ENCODE data around the gene NCOA1. TPM values are rescaled to one million over a fixed set of nuclear protein-coding genes. Genes with fewer than 3 reads are reported as not detected.

The NCOA1 gene
- total RNA-seq, 4 donors from 2014 or later: 33.9 to 91.2 (median 60.1) TPM

DNA sequence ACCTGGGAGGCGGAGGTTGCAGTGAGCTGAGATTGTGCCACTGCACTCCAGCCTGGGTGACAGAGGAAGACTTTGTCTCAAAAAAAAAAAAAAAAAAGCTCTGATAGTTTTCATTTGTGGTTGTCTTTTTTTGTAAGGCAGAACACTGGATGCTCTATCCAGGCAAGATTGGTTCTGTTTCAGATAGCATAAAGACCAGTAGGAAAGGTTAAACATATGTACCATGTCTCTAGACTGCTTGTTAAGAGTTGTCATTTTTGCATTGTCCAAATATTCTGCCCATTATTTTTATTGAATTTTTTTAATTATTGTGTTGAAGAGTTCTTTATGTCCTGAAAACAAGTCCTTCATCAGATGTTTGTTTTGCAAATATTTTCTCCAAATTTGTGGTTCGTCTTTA lies 60.0 kb downstream of the NCOA1 start:
- Histone ChIP-seq H3K27me3 (no peaks in the 10 kb centered on the region), H3K4me1 (peaks cover 15 to 19% of the 10 kb centered on the region in 2 donors), H3K4me3 (no peak overlapping the region), H3K9me3 (no peaks in the 10 kb centered on the region), H3K27ac (no peak overlapping the region), H3K36me3 (no peaks in the 10 kb centered on the region)
- intact Hi-C loops (cut with DNase I; ENCODE audit: low total_unique reads): no loop called here
- ATAC-seq (no peak), DNase-seq (no peak)
- in situ Hi-C loops (cut with MboI; ENCODE audit: low sequenced_read_pairs in 4 of 4): no loop called here
- no peak for TF ChIP-seq POLR2A (IDR thresholded peaks at IDR 0.05)
- TF ChIP-seq, protein P1, sequence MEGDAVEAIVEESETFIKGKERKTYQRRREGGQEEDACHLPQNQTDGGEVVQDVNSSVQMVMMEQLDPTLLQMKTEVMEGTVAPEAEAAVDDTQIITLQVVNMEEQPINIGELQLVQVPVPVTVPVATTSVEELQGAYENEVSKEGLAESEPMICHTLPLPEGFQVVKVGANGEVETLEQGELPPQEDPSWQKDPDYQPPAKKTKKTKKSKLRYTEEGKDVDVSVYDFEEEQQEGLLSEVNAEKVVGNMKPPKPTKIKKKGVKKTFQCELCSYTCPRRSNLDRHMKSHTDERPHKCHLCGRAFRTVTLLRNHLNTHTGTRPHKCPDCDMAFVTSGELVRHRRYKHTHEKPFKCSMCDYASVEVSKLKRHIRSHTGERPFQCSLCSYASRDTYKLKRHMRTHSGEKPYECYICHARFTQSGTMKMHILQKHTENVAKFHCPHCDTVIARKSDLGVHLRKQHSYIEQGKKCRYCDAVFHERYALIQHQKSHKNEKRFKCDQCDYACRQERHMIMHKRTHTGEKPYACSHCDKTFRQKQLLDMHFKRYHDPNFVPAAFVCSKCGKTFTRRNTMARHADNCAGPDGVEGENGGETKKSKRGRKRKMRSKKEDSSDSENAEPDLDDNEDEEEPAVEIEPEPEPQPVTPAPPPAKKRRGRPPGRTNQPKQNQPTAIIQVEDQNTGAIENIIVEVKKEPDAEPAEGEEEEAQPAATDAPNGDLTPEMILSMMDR (IDR thresholded peaks at IDR 0.05 in 4 of 5, conservative IDR thresholded peaks at IDR 0.05 in 1 of 5): no peak

DNA sequence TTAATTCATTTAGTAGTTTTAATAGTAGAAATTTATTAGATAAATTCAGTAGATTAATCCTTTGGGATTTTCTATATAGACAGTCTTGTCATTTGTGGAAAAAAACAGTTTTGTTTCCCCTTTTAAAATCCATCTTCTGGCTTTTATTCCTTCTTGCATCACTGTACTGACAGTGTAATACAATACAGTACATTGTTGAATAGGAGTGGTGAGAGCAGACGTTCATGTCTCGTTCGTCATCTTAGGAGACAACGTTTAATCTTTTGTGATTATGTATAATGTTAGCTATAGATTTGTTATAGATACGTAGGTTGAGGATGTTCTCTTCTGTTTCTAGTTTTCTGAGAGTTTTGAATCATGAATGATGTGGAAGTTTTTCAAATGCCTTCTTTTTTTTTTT lies 61.8 kb downstream of the NCOA1 start:
- in situ Hi-C loops (cut with MboI; ENCODE audit: low sequenced_read_pairs in 4 of 4) (no loop called here), intact Hi-C loops (cut with DNase I; ENCODE audit: low total_unique reads) (no loop called here)
- peaks cover 15 to 19% of the 10 kb centered on the region in 2 donors for H3K4me1 ChIP-seq
- no peak overlapping the region for H3K4me3 ChIP-seq
- no peaks in the 10 kb centered on the region for H3K9me3 ChIP-seq
- H3K27ac ChIP-seq: peak overlapping the region in 2 of 4 donors; percentile 23 to 24
- H3K36me3 ChIP-seq: no peaks in the 10 kb centered on the region
- TF ChIP-seq, protein P1 (IDR thresholded peaks at IDR 0.05 in 4 of 5, conservative IDR thresholded peaks at IDR 0.05 in 1 of 5): no peak
- no peak for TF ChIP-seq POLR2A (IDR thresholded peaks at IDR 0.05)
- peak in 1 of 2 donors; percentile 87 for ATAC-seq
- no peaks in the 10 kb centered on the region for H3K27me3 ChIP-seq
- no peak for DNase-seq

DNA sequence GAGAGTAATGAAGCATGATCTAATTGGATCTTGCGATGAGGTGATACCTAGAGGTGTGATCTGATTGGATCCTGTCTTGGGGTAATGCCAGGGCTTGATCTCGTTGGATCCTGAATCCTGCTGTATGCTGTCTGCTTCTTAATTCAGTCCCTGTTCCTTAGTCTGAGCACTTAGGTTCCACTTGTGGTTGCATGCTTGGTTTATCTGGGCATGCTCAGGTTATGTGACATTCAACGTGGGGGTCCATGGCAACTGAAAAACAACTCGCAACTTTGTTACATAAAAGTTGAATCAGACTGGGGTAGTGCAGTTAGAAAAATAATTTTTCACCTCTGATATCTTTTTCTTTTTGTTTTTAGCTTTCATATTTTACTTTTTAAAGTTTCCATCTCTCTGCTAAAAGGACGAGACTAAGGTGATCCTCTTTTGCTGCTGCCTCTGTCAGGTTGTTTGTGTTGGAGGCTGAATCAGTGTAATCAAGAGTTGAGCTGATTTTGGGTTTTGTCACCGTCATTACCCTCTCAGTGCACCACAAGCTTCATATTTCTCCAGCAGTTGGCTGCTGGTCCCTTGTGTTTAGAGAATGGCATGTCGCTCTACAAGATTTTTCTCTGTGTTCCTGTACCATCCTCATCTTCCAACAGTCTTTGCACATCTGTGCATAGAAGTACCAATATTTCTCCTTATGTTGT lies 67.9 kb downstream of the NCOA1 start:
- H3K27me3 ChIP-seq: no peaks in the 10 kb centered on the region
- DNase-seq: no peak
- intact Hi-C loops (cut with DNase I; ENCODE audit: low total_unique reads): no loop called here
- H3K4me1 ChIP-seq: peaks cover 46 to 49% of the 10 kb centered on the region in 2 donors
- in situ Hi-C loops (cut with MboI; ENCODE audit: low sequenced_read_pairs in 4 of 4): no loop called here
- no peaks in the 10 kb centered on the region for H3K9me3 ChIP-seq
- H3K27ac ChIP-seq: no peak overlapping the region
- H3K4me3 ChIP-seq: no peak overlapping the region
- ATAC-seq: no peak
- no peaks in the 10 kb centered on the region for H3K36me3 ChIP-seq
- no peak for TF ChIP-seq POLR2A (IDR thresholded peaks at IDR 0.05)
- TF ChIP-seq, protein P1 (IDR thresholded peaks at IDR 0.05 in 4 of 5, conservative IDR thresholded peaks at IDR 0.05 in 1 of 5): no peak

DNA sequence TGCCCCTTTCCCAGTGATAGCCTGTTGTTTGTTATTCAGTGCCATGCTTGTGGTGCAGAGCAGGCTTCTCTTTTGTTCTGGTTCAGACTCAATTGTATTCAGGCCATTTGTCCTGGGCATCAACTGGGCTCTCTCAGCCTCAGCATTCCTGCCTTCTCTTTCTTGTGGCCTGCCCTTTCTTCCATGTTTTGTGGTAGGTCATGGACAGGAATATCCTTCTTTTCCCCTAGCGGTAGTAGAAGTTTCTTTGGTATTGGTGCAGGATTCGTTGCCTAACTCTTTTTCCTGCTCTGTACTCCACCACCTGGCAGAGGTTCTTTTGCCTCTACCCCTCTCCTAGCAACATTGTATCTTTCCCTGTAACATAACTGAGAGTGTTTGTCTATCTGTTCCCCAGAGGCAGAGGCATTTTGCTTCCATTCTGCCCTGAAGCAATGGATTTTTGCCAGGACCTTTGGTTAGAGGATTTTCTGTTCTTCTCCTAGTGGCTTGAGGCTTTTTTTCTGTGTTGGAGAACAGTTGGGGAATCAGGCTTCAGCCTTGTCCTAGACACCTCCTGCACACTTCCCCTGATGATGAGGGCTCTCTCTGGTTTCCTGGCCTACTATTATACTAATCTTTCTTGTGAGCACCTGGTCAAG lies 68.5 kb downstream of the NCOA1 start:
- ATAC-seq (no peak), DNase-seq (no peak)
- Histone ChIP-seq H3K4me1 (peaks cover 44 to 46% of the 10 kb centered on the region in 2 donors), H3K4me3 (no peak overlapping the region), H3K36me3 (peaks cover 0 to 3% of the 10 kb centered on the region in 2 donors), H3K9me3 (no peaks in the 10 kb centered on the region), H3K27me3 (no peaks in the 10 kb centered on the region), H3K27ac (no peak overlapping the region)
- in situ Hi-C loops (cut with MboI; ENCODE audit: low sequenced_read_pairs in 4 of 4): no loop called here
- TF ChIP-seq, protein P1 (IDR thresholded peaks at IDR 0.05 in 4 of 5, conservative IDR thresholded peaks at IDR 0.05 in 1 of 5): no peak
- no peak for TF ChIP-seq POLR2A (IDR thresholded peaks at IDR 0.05)
- intact Hi-C loops (cut with DNase I; ENCODE audit: low total_unique reads): no loop called here
